HL-60/S4 treated with phorbol 12-myristate 13-acetate at 8.2 ng/mL for 4 days and 3 days (cell line): ENCODE data around the gene AFF1.
"Not testable (repeated sequence)": the region's sequence is repeated elsewhere in the genome, so short reads cannot be mapped to it uniquely, and the experiment has no call there.

Source experiments
- in situ Hi-C: fragments of 300-500 bp; cut with MboI; formaldehyde crosslinking; loops from 2 replicates; pipeline ENCODE4 v1.15.0; 2022; ENCODE audit warnings: low sequenced_read_pairs

AFF1 gene

GRCh38 chr4:87130985-87131703 is 196.3 kb downstream of the AFF1 start:
- in situ Hi-C loops: no loop called here

DNA sequence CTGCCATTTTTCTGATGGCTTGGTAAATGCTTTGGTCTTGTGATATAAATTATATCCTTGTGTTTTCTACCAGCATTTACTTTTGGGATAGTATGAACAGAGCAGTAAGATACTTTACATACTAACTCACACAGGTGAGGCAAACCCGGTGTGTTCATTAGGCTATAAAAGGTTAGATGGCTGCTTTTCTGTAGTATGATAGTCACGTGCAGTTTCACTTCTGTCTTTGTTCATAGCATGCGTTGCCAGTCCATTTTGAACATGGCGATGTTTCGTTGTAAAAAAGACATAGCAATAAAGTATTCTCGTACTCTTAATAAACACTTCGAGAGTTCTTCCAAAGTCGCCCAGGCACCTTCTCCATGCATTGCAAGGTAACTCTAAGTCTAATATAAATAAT is 197.2 kb downstream of the AFF1 start:
- in situ Hi-C loops: no loop called here

- in situ Hi-C loops: no loop called here
These were observed 198.4 kb downstream of the AFF1 start for GRCh38 chr4:87133183-87133582.

GRCh38 chr4:87134122-87134521 is 199.3 kb downstream of the AFF1 start:
- in situ Hi-C loops: no loop called here

DNA sequence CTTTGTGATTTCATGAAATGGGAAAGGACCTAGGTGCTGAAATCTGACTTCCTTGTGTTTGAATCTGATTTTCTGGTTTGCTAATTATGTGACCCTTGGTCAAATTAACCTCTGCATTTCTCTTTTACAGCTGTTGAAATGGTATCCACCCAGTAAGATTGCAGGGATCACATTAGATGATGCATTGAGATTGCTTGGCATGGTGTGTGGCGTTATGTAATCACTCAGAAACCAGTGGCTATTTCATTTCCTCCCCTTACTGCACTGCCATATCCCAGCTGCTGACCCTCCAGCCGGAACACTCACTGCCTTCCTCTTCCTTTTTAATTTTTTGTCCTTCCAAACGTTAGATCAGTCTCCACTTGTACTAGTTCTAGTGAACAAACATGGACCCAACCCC is 206.6 kb downstream of the AFF1 start:
- in situ Hi-C loops: no loop called here

DNA sequence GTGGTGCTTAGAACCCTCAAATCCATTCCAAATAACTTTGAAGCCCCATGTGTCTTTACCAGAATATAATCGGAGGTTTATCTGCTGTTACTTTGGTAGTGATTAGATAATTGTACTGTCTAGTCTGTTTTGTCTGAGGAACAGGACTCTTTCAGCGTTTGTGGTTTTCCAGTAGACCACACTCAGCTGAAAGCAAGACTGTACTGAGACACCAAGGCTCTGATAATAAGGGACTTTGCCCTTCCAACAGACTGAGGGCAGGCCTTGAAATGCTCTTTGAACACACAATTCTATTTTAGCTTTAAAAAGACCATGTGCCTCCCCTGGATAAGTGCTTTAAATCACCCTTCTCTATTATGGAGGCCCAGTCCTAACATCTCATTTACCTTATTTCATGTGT is 209.5 kb downstream of the AFF1 start:
- in situ Hi-C loops: no loop called here

- in situ Hi-C loops: not testable (repeated sequence)
These were observed 211.1 kb downstream of the AFF1 start for GRCh38 chr4:87145934-87146333.

DNA sequence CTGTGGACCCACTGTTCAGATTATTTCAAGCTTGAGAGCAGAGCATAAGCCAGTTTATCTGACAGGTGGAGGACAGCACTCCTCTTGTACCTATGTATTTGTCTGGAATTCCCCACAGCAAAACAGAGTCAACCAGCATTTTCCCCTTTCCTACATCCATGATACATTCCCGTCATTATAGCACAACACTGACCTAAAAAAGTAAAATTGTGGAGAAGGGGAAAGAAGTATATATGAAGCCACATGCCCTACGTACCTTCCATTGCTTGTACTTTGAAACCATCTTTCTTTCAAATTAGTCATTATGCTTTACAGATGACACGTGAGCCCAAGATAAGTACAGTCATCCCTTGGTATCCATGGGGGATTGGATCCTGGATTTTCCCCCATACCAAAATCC is 212.3 kb downstream of the AFF1 start:
- in situ Hi-C loops: no loop called here

DNA sequence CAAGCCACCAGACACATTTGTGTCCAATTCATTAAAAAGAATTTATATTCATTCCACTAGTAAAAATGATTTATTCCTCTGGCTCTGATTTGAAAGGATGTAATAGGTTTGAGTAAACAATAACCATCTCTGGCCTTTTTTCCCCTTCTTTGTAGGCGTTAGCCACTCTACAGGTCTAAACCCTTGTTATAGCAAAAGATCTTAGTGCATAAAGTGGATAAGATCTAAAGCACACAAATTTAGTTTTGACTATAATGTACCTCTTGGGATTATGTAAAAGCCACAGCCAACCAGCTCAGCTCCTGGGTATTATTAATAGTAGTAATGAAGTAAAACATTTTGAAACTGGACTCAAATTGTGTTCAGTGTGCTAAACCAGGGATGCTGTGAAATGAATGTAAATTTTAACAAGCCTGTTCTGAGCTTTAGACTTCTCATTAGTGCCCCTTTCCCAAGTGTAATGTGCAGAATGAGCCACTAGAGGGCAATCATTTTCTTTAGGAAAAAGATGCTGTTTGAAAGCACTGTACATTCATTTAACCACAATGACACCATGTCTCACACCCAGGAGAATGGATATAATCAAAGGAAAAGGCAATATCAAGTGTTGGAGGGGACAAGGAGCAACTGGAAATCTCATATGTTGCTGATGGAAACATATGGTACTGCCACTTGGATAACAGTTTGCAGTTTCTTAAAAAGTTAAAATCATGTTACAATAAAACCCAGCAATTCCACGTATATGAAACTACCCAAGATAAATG is 215.9 kb downstream of the AFF1 start:
- in situ Hi-C loops: loop anchor here (10.0 kb wide), 1 partner anchor 84 kb away; no protein-coding TSS in a partner anchor

DNA sequence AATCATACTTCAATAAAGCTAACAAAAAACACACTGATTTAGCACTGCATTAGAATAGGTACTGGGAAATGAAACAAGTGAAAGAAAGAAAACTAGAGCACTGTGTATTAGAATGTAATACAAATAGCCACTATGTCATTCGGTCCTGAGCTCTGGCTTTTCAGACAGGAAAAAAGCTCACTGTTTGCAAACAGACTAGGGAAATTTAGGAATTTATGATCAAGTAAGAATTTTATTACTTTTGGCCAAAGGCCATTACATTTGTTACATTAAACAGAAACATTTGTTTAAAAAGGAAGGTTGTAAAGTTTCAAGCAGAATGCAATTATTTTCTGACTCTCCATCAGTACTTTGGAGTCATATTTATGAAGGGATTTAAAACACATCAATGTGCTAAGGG is 216.9 kb downstream of the AFF1 start:
- in situ Hi-C loops: loop anchor here (10.0 kb wide), 1 partner anchor 83 kb away; no protein-coding TSS in a partner anchor

DNA sequence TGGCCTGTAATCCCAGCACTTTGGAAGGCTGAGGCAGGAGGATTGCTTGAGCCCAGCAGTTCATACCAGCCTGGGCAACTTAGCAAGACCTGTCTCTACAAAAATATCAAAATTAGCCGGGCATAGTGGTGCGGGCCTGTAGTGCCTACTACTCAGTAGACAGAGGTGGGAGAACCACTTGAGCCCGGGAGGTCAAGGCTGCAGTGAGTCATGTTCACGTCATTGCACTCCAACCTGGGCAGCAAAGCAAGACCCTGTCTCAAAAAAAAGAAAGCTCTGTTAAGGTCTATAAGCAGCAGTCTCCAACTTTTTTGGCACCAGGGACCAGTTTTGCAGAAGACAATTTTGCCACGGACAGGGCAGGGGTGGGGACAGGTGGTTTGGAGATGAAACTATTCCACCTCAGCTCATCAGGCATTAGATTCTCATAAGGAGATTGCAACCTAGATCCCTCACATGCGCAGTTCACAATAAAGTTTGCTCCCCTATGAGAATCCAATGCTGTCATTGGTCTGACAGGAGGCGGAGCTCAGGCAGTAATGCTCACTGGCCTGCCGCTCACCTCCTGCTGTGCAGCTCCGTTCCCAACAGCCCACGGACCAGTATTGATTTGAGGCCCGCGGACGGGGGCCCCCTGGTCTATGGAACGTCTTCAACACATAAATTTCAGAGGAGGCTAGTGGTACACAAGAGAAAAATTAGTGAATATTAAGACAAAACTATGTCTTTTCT is 217.7 kb downstream of the AFF1 start:
- in situ Hi-C loops: loop anchor here (10.0 kb wide), 1 partner anchor 82 kb away; no protein-coding TSS in a partner anchor

GRCh38 chr4:87153078-87153870 is 218.5 kb downstream of the AFF1 start:
- in situ Hi-C loops: loop anchor here (10.0 kb wide), 1 partner anchor 82 kb away; no protein-coding TSS in a partner anchor

DNA sequence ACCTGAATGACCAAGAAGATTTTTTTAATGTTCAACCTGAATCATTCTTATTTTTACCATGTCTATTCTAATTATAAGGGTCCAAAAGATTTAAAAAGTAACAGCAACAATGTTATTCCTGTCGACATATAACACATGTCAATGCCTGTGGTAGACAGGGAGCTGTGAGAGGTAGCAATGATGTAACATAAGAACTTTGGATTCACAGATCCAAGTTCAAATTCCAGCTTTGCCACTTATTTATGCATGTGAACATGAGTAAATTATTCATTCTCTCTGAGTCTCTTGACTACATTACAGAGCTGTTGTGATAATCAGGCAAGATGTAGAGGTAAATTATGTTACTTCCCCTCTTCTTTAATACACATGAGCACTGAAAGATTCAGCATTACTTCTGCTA is 231.1 kb downstream of the AFF1 start:
- in situ Hi-C loops: no loop called here

GRCh38 chr4:87166296-87166854 is 231.6 kb downstream of the AFF1 start:
- in situ Hi-C loops: no loop called here

DNA sequence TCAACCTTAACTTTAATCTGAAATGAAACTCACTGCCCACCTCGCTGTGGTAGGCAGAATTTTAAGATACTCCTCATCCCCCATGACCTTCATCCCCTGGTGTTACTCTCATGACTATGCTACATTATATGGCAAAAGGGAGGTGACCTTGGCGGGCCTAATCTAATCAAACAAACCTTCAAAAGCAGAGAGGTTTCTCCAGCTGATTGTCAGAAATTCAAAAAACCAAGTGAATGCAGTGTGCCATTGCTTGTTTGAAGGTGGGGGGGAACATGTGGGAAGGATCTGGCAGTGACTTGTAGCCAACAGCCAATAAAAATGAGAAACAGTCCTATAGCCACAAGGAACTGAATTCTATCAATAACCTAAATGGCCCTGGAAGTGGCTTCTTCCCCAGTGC is 237.1 kb downstream of the AFF1 start:
- in situ Hi-C loops: no loop called here

DNA sequence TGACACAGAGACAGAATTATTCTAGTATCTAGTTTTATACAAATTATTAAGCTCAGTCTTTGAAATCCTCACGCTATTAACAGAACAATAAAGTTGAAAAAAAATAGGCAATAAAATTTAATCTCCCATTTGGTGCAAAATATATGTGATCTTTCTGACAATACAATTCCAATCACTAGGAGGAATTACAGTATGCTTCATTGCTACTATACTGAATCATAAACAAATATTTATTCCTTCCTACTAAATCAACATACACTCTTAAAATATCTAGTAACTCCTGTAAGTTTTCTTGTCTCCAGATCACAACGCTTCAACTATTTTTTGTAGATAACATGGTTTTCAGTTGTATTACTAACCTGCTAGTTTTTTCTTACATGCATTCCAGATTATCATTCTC is 239.9 kb downstream of the AFF1 start:
- in situ Hi-C loops: no loop called here

DNA sequence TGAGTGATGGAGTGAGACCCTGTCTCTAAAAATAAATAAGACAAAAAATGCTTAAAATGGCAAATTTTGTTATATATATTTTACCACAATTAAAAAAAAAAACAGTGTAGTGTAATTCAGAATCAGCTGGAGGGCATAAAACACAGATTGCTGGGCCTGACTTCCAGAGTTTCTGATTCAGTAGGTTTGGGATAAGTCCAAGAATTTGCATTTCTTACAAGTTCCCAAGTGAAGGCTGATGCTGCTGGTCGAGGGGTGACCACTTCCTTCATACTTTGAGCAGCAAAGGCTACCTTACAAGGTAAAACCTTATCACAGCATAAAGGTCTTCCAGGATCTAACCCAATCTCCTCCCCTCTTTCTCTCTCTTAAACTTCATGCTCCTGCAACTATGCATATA is 244.9 kb downstream of the AFF1 start:
- in situ Hi-C loops: no loop called here

DNA sequence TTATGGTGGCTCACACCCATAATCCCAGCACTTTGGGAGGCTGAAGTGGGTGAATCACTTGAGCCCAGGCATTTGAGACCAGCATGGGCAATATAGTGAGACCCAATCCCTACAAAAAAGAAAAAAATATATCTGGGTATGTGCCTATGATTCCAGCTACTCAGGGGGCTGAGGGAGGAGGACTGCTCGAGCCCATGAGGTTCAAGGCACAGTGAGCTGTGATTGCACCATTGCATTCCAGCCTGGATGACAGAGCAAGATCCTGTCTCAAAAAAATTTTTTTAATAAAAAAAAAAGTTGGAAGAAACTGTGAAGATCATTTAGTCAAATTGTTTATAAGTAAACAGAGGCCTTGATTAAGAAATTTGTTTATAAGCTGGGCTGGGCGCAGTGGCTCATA is 246.0 kb downstream of the AFF1 start:
- in situ Hi-C loops: no loop called here

- in situ Hi-C loops: no loop called here
These were observed 250.5 kb downstream of the AFF1 start for GRCh38 chr4:87185146-87185870.

DNA sequence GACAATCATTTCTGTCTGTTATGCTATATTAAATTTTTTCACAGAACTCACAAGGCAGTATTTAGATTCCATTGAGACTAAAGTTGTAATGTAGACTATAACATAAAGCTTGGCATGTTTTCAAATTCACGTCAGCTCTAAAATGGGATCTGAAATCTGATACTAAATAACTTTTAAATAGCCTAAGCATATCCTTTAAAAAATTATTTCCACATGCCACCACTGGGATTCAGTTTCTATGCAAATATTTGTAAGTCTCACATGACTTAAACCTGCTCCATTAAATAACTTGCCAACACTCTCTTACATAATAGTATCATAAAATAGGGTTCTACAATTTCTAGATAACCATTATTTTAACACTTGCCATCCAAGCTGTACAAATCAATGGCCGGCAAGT is 253.2 kb downstream of the AFF1 start:
- in situ Hi-C loops: no loop called here
